SK-N-MC (cell line): ENCODE measurements around the gene RNASE8.

Source experiments
- EZH2 ChIP-seq: fragments of 200-600 bp; sonication (generic); IDR thresholded peaks from one replicate; pipeline ENCODE4 v1.6.1; 2017; ENCODE audit warnings: antibody characterized with exemption
- POLR2AphosphoS5 ChIP-seq: IDR thresholded peaks from 2 replicates; pipeline ENCODE4 v1.6.1; 2012; ENCODE audit warnings: mild to moderate bottlenecking, low read depth, low read length, borderline replicate concordance

GRCh38 chr14:21070083-21070609, 12.5 kb downstream of the RNASE8 start, which contains the start of gene ARHGEF40:
- no peak for TF ChIP-seq EZH2
- no peak for TF ChIP-seq POLR2AphosphoS5
